Measurements from ENCODE around the gene SOX18.
A peak's percentile ranks its signal among the peaks of the same experiment; 100 is the strongest.

Gene SOX18

GRCh38 chr20:64039293-64040160, 9.9 kb downstream of the SOX18 start:
- TF ChIP-seq SIN3A (IDR thresholded peaks at IDR 0.05; ENCODE audit: borderline replicate concordance, insufficient read depth, low read length) (no peak), REST (IDR thresholded peaks at IDR 0.05; ENCODE audit: insufficient read depth in 1 of 2, low read depth in 2 of 2, low read length in 2 of 2) (no peak), FOXP2 (optimal IDR thresholded peaks at IDR 0.05; ENCODE audit: borderline replicate concordance, extremely low read depth, extremely low read length, insufficient read depth) (no peak), POLR2AphosphoS5 (IDR thresholded peaks at IDR 0.05; ENCODE audit: low read depth, low read length) (no peak), TAF1 (IDR thresholded peaks at IDR 0.05; ENCODE audit: borderline replicate concordance, insufficient read depth, low read length) (no peak)

GRCh38 chr20:64038565-64039292, 10.7 kb downstream of the SOX18 start:
- no peak for TF ChIP-seq REST (IDR thresholded peaks at IDR 0.05; ENCODE audit: insufficient read depth in 1 of 2, low read depth in 2 of 2, low read length in 2 of 2)
- TF ChIP-seq SIN3A (IDR thresholded peaks at IDR 0.05; ENCODE audit: borderline replicate concordance, insufficient read depth, low read length), result no peak
- no peak for TF ChIP-seq TAF1 (IDR thresholded peaks at IDR 0.05; ENCODE audit: borderline replicate concordance, insufficient read depth, low read length)
- peak; percentile 27 for TF ChIP-seq FOXP2 (optimal IDR thresholded peaks at IDR 0.05; ENCODE audit: borderline replicate concordance, extremely low read depth, extremely low read length, insufficient read depth)
- TF ChIP-seq POLR2AphosphoS5 (IDR thresholded peaks at IDR 0.05; ENCODE audit: low read depth, low read length), result peak; percentile 55; the same call in 1 of the 2 replicates

GRCh38 chr20:64038224-64038564, 11.2 kb downstream of the SOX18 start:
- TF ChIP-seq SIN3A (IDR thresholded peaks at IDR 0.05; ENCODE audit: borderline replicate concordance, insufficient read depth, low read length) (no peak), POLR2AphosphoS5 (IDR thresholded peaks at IDR 0.05; ENCODE audit: low read depth, low read length) (no peak), REST (IDR thresholded peaks at IDR 0.05; ENCODE audit: insufficient read depth in 1 of 2, low read depth in 2 of 2, low read length in 2 of 2) (no peak), FOXP2 (optimal IDR thresholded peaks at IDR 0.05; ENCODE audit: borderline replicate concordance, extremely low read depth, extremely low read length, insufficient read depth) (no peak), TAF1 (IDR thresholded peaks at IDR 0.05; ENCODE audit: borderline replicate concordance, insufficient read depth, low read length) (no peak)

- TF ChIP-seq REST (IDR thresholded peaks at IDR 0.05; ENCODE audit: insufficient read depth in 1 of 2, low read depth in 2 of 2, low read length in 2 of 2), result no peak
- TF ChIP-seq FOXP2 (optimal IDR thresholded peaks at IDR 0.05; ENCODE audit: borderline replicate concordance, extremely low read depth, extremely low read length, insufficient read depth), result no peak
- TF ChIP-seq SIN3A (IDR thresholded peaks at IDR 0.05; ENCODE audit: borderline replicate concordance, insufficient read depth, low read length), result no peak
- TF ChIP-seq TAF1 (IDR thresholded peaks at IDR 0.05; ENCODE audit: borderline replicate concordance, insufficient read depth, low read length), result no peak
- no peak for TF ChIP-seq POLR2AphosphoS5 (IDR thresholded peaks at IDR 0.05; ENCODE audit: low read depth, low read length)
These were observed 11.8 kb downstream of the SOX18 start for GRCh38 chr20:64037498-64038213.
